Measurements from ENCODE around the gene PRDM5. TPM values are rescaled to one million over a fixed set of nuclear protein-coding genes. Genes with fewer than 3 reads are reported as not detected.

Gene PRDM5
- total and polyA plus RNA-seq, 3 donors from 2014 or later = 8.2 to 21.9 (median 19.1) TPM

DNA sequence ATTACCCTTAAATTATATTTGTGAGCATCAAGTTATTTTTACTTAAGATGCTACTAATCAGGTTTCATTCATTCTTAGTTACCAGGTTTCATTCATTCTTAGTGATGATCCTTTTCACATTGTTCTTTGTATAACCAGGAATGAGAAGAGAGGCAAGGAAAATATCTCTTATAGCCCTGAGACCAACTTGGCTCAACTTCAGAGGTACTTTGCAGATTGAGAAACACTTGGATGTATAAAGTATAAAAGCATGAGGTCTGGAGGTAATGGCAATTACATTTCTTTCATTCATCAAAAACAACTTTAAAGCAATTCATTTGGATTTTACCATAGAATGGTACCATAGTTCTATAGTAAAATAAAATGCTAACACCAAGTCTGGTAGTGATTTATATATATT lies 231.0 kb downstream of the PRDM5 start:
- no peak overlapping the region for H3K4me3 ChIP-seq
- TF ChIP-seq POLR2A (IDR thresholded peaks at IDR 0.05) = no peak
- TF ChIP-seq, protein P1, sequence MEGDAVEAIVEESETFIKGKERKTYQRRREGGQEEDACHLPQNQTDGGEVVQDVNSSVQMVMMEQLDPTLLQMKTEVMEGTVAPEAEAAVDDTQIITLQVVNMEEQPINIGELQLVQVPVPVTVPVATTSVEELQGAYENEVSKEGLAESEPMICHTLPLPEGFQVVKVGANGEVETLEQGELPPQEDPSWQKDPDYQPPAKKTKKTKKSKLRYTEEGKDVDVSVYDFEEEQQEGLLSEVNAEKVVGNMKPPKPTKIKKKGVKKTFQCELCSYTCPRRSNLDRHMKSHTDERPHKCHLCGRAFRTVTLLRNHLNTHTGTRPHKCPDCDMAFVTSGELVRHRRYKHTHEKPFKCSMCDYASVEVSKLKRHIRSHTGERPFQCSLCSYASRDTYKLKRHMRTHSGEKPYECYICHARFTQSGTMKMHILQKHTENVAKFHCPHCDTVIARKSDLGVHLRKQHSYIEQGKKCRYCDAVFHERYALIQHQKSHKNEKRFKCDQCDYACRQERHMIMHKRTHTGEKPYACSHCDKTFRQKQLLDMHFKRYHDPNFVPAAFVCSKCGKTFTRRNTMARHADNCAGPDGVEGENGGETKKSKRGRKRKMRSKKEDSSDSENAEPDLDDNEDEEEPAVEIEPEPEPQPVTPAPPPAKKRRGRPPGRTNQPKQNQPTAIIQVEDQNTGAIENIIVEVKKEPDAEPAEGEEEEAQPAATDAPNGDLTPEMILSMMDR (IDR thresholded peaks at IDR 0.05) = no peak
- no peak overlapping the region for H3K27ac ChIP-seq
- intact Hi-C loops (cut with DNase I; ENCODE audit: low total_unique reads) = no loop called here
- DNase-seq = no peak
- no peaks in the 10 kb centered on the region for H3K9me3 ChIP-seq
- no peaks in the 10 kb centered on the region for H3K4me1 ChIP-seq
- no peaks in the 10 kb centered on the region for H3K36me3 ChIP-seq (ENCODE audit: low read depth, missing control alignments)
- H3K27me3 ChIP-seq = no peaks in the 10 kb centered on the region

DNA sequence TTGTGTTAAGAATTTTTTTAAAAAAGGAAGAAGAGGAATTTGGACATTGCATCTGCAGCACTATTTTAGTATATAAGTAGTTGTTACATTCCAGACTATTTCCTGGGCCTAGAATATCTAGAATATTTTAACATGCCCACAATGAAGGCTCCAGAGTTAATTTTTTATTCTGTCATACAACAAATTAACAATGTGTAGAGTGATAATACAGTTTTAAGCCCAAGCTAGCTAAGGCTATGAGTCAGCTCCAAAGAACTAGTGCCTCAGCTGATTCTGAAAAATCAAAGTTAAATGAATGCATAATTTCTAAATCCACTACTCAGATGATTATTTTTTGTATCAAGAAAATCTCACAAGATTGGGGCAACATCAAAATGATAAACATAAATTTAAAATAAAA lies 231.4 kb downstream of the PRDM5 start:
- TF ChIP-seq, protein P1 (IDR thresholded peaks at IDR 0.05) = no peak
- TF ChIP-seq POLR2A (IDR thresholded peaks at IDR 0.05) = no peak
- Histone ChIP-seq H3K36me3 (ENCODE audit: low read depth, missing control alignments) (no peaks in the 10 kb centered on the region), H3K27me3 (no peaks in the 10 kb centered on the region), H3K4me3 (no peak overlapping the region), H3K27ac (no peak overlapping the region), H3K4me1 (no peaks in the 10 kb centered on the region), H3K9me3 (no peaks in the 10 kb centered on the region)
- no peak for DNase-seq
- intact Hi-C loops (cut with DNase I; ENCODE audit: low total_unique reads) = no loop called here

DNA sequence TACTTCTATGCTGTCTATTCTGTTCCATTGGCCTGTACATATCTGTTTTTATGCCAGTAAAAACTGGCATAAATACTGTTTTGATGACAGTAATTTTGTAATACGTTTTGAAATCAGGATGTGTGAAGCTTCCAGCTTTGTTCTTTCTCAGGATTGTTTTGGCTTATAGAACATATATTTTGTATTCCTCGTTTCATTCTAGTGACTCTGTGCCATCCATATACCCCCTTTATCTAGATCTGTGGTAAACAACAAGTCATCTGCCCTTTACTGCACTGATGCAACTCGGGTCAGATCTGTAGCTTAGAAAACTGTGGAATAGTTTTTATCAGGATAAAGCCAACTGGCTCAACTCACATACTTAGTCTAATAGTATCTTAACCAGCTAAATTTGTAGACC lies 233.7 kb downstream of the PRDM5 start:
- no peak for TF ChIP-seq POLR2A (IDR thresholded peaks at IDR 0.05)
- TF ChIP-seq, protein P1 (IDR thresholded peaks at IDR 0.05) = no peak
- no peak overlapping the region for H3K27ac ChIP-seq

DNA sequence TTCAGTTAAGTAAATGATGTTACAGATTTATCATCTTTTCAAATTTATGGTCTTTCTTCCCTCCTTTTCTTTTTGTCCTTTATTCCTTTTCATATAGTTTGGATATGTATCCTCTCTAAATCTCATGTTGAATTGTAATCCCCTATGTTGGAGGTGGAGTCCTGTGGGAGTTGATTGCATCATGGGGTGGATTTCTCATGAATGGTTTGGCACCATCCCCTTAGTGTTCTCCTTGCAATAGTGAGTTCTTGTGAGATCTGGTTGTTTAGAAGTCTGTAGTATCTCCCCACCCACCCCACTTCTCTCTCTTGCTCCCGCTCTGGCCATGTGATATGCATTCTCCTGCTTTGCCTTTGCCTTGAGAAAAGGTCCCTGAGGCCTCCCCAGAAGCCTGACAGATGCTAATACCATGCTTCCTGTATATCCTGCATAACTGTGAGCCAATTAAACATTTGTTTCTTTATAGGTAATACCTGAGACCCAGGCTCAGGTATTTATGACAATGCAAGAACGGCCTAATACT lies 236.7 kb downstream of the PRDM5 start:
- TF ChIP-seq POLR2A (IDR thresholded peaks at IDR 0.05) = no peak
- TF ChIP-seq, protein P1 (IDR thresholded peaks at IDR 0.05) = no peak
- no peak for DNase-seq
- H3K9me3 ChIP-seq = no peaks in the 10 kb centered on the region
- no peaks in the 10 kb centered on the region for H3K4me1 ChIP-seq
- H3K4me3 ChIP-seq = no peak overlapping the region
- no peaks in the 10 kb centered on the region for H3K36me3 ChIP-seq (ENCODE audit: low read depth, missing control alignments)
- WGBS, 2 donors = 91 to 97% methylated on average over 2 of the region's 2 CpGs
- intact Hi-C loops (cut with DNase I; ENCODE audit: low total_unique reads) = no loop called here
- H3K27ac ChIP-seq = no peak overlapping the region
- no peaks in the 10 kb centered on the region for H3K27me3 ChIP-seq

More for the DNA sequence above, 233.7 kb downstream of the PRDM5 start:
- Histone ChIP-seq H3K9me3 (no peaks in the 10 kb centered on the region), H3K4me3 (no peak overlapping the region), H3K27me3 (no peaks in the 10 kb centered on the region), H3K36me3 (ENCODE audit: low read depth, missing control alignments) (no peaks in the 10 kb centered on the region), H3K4me1 (no peaks in the 10 kb centered on the region)
- no peak for DNase-seq
- WGBS, 2 donors = 87 to 88% methylated on average over 3 of the region's 3 CpGs
- intact Hi-C loops (cut with DNase I; ENCODE audit: low total_unique reads) = no loop called here

DNA sequence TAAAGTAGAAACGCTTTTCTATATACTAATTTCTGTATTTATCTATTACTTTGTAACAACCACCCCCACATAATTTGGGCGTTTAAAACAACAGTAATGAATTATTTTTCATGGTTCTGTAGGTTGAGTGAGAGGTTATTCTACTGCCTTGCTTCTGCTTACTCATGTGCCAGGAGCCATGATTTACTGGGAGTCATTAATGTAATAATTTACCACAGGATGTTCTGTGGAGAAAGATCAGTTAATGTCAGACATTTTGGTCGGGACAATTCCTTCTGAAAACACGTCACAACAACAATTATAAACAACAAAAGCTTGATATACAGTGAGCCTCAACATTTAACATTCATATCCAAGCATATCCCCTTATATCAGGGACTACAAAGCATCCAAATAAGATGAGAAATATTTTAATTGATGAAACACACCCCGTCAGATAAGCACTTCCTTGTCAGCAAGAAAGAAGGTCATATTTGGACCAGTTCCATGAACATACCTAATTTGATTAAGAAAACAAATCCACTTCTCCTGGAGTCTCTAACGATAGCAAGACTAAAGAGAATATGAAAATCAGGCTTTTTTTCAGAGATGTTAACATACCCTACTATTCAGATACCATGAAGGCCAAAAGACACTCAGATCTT lies 238.5 kb downstream of the PRDM5 start:
- Histone ChIP-seq H3K27me3 (no peaks in the 10 kb centered on the region), H3K4me3 (no peak overlapping the region), H3K9me3 (no peaks in the 10 kb centered on the region), H3K36me3 (ENCODE audit: low read depth, missing control alignments) (no peaks in the 10 kb centered on the region), H3K4me1 (no peaks in the 10 kb centered on the region), H3K27ac (no peak overlapping the region)
- intact Hi-C loops (cut with DNase I; ENCODE audit: low total_unique reads) = no loop called here
- no peak for DNase-seq
- TF ChIP-seq POLR2A (IDR thresholded peaks at IDR 0.05) = no peak
- TF ChIP-seq, protein P1 (IDR thresholded peaks at IDR 0.05) = no peak
- 28 to 38% methylated on average over 6 of the region's 6 CpGs for WGBS, 2 donors

Data from testis (tissue), 3 donors.